WTC11 (cell line): ENCODE measurements around the gene YBX2. TPM values are rescaled to one million over a fixed set of nuclear protein-coding genes. Genes with fewer than 3 reads are reported as not detected.

Source experiments
- FOXK1 ChIP-seq: sonication (generic); formaldehyde crosslinking; IDR thresholded peaks from 2 replicates; pipeline ENCODE4 v1.8.0; 2022; ENCODE audit warnings: mild to moderate bottlenecking, moderate library complexity, missing genetic modification reagents
- FOXP1 ChIP-seq: sonication (generic); formaldehyde crosslinking; IDR thresholded peaks from 2 replicates; pipeline ENCODE4 v1.8.0; 2022; ENCODE audit warnings: missing genetic modification reagents, mild to moderate bottlenecking, moderate library complexity, borderline replicate concordance
- GTF2I ChIP-seq: fragments of 250-450 bp; sonication (Bioruptor Pico); conservative IDR thresholded peaks from 2 replicates; pipeline ENCODE4 v1.4.0; 2021; ENCODE audit warnings: mild to moderate bottlenecking
- JUN ChIP-seq: sonication (generic); formaldehyde crosslinking; IDR thresholded peaks from 2 replicates; pipeline ENCODE4 v1.8.0; 2023; ENCODE audit warnings: mild to moderate bottlenecking, missing genetic modification reagents
- KAT7 ChIP-seq: sonication (generic); formaldehyde crosslinking; IDR thresholded peaks from 2 replicates; pipeline ENCODE4 v1.8.1; 2023; ENCODE audit warnings: missing genetic modification reagents, mild to moderate bottlenecking, borderline replicate concordance
- MYBL2 ChIP-seq: sonication (generic); formaldehyde crosslinking; IDR thresholded peaks from 2 replicates; pipeline ENCODE4 v1.8.1; 2023; ENCODE audit warnings: mild to moderate bottlenecking, moderate library complexity, missing genetic modification reagents
- NFYB ChIP-seq: sonication (generic); formaldehyde crosslinking; conservative IDR thresholded peaks from 2 replicates; pipeline ENCODE4 v1.8.0; 2022; ENCODE audit warnings: low read depth, missing genetic modification reagents
- SMAD4 ChIP-seq: sonication (generic); formaldehyde crosslinking; IDR thresholded peaks from 2 replicates; pipeline ENCODE4 v1.8.0; 2022; ENCODE audit warnings: mild to moderate bottlenecking, missing genetic modification reagents
- SOX15 ChIP-seq: fragments of 250-450 bp; sonication (Bioruptor Pico); IDR thresholded peaks from 2 replicates; pipeline ENCODE4 v1.9.0; 2021; ENCODE audit warnings: mild to moderate bottlenecking
- TCF7 ChIP-seq: sonication (generic); formaldehyde crosslinking; IDR thresholded peaks from 2 replicates; pipeline ENCODE4 v1.8.0; 2022; ENCODE audit warnings: mild to moderate bottlenecking, low read depth, missing genetic modification reagents, moderate library complexity
- ZBTB21 ChIP-seq: sonication (generic); formaldehyde crosslinking; IDR thresholded peaks from 2 replicates; pipeline ENCODE4 v1.8.1; 2023; ENCODE audit warnings: mild to moderate bottlenecking, missing genetic modification reagents, borderline replicate concordance
- ZNF232 ChIP-seq: sonication (generic); formaldehyde crosslinking; IDR thresholded peaks from 2 replicates; pipeline ENCODE4 v1.8.0; 2022; ENCODE audit warnings: mild to moderate bottlenecking, missing genetic modification reagents
- total RNA-seq: library from RNA; stranded (reverse); gene quantifications from 3 replicates; pipeline ENCODE4 v1.2.3, GENCODE V29; 2021
- TF ChIP-seq, protein P1 (sequence below): sonication (generic); formaldehyde crosslinking; IDR thresholded peaks from 2 replicates; pipeline ENCODE4 v1.8.0; 2023; ENCODE audit warnings: missing genetic modification reagents
- TF ChIP-seq, protein P2 (sequence below): fragments of 200-600 bp; IDR thresholded peaks from 2 replicates; pipeline ENCODE4 v1.8.0; 2022; ENCODE audit warnings: antibody characterized with exemption
- TF ChIP-seq, protein P3 (sequence below): sonication (generic); formaldehyde crosslinking; IDR thresholded peaks from 2 replicates; pipeline ENCODE4 v1.8.0; 2022; ENCODE audit warnings: mild to moderate bottlenecking, missing genetic modification reagents
- TF ChIP-seq, protein P4 (sequence below): fragments of 250-450 bp; sonication (Bioruptor Pico); IDR thresholded peaks from 2 replicates; pipeline ENCODE4 v1.9.0; 2021; ENCODE audit warnings: mild to moderate bottlenecking, borderline replicate concordance
- TF ChIP-seq, protein P5 (sequence below): sonication (generic); formaldehyde crosslinking; IDR thresholded peaks from 2 replicates; pipeline ENCODE4 v1.8.0; 2022; ENCODE audit warnings: mild to moderate bottlenecking, missing genetic modification reagents
- TF ChIP-seq, protein P6 (sequence below): sonication (generic); formaldehyde crosslinking; IDR thresholded peaks from 2 replicates; pipeline ENCODE4 v1.8.1; 2023; ENCODE audit warnings: mild to moderate bottlenecking, moderate library complexity, missing genetic modification reagents
- TF ChIP-seq, protein P7 (sequence below): sonication (generic); formaldehyde crosslinking; IDR thresholded peaks from 2 replicates; pipeline ENCODE4 v1.8.0; 2023; ENCODE audit warnings: missing genetic modification reagents, mild to moderate bottlenecking, borderline replicate concordance
- TF ChIP-seq, protein P8 (sequence below): sonication (generic); formaldehyde crosslinking; IDR thresholded peaks from 2 replicates; pipeline ENCODE4 v1.8.1; 2023; ENCODE audit warnings: mild to moderate bottlenecking, missing genetic modification reagents

YBX2 gene
- total RNA-seq, 1 experiment from 2014 or later = 26.8 TPM

DNA sequence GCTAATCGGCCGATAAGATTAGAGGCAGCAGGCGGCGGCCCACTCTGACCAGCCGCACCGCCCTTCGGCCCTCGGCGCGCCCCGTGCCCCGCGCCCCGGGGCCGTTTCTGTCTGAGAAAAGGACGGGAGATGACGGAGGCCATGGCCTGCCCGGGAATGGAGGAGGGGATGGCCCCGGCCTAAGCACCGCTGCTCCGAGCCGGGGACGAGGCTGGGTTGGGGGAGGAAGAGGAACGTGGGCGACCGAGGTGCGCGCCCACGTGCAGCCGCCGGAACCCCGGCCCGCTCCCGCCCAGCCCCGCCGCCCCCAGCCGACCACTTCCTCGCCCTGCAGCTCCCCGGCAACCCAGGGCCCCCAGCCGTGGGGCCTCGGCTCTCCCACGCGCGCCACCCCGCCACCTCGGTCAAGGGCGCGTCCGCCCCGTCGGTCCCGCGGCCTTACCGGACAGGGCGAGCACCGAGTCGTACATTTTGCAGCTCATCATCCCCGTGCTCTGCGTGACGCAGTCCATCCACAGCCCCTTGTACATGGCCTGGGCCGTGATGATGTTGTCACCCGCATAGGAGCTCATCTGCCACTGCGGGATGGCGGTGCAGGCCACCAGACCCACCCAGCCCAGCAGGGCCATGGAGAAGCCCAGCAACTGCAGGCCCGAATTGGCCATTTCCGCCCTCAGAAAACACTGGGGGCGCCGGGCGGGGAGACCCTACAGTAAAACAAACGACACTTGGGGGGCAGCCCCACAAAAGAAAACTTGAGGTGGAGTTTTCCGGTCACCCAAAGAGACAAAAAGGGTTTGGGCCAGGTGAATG, 32.9 kb downstream of the YBX2 start (continued):
- TF ChIP-seq FOXP1 (CRISPR knock-in tag) (no peak), SMAD4 (no peak), GTF2I (CRISPR knock-in tag) (no peak), TCF7 (CRISPR knock-in tag) (no peak), MYBL2 (CRISPR knock-in tag) (no peak), JUN (CRISPR knock-in tag) (0 out of 2 replicates have a peak, but pooled peaks have one; percentile 7), ZNF232 (no peak), ZBTB21 (no peak), SOX15 (CRISPR knock-in tag) (no peak), NFYB (CRISPR knock-in tag) (no peak), KAT7 (CRISPR knock-in tag) (no peak), FOXK1 (CRISPR knock-in tag) (peak; percentile 13; the same call in 1 of the 2 replicates)
- TF ChIP-seq, protein P1, sequence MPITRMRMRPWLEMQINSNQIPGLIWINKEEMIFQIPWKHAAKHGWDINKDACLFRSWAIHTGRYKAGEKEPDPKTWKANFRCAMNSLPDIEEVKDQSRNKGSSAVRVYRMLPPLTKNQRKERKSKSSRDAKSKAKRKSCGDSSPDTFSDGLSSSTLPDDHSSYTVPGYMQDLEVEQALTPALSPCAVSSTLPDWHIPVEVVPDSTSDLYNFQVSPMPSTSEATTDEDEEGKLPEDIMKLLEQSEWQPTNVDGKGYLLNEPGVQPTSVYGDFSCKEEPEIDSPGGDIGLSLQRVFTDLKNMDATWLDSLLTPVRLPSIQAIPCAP (CRISPR knock-in tag) = no peak
- TF ChIP-seq, protein P2, sequence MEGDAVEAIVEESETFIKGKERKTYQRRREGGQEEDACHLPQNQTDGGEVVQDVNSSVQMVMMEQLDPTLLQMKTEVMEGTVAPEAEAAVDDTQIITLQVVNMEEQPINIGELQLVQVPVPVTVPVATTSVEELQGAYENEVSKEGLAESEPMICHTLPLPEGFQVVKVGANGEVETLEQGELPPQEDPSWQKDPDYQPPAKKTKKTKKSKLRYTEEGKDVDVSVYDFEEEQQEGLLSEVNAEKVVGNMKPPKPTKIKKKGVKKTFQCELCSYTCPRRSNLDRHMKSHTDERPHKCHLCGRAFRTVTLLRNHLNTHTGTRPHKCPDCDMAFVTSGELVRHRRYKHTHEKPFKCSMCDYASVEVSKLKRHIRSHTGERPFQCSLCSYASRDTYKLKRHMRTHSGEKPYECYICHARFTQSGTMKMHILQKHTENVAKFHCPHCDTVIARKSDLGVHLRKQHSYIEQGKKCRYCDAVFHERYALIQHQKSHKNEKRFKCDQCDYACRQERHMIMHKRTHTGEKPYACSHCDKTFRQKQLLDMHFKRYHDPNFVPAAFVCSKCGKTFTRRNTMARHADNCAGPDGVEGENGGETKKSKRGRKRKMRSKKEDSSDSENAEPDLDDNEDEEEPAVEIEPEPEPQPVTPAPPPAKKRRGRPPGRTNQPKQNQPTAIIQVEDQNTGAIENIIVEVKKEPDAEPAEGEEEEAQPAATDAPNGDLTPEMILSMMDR = no peak
- TF ChIP-seq, protein P3, sequence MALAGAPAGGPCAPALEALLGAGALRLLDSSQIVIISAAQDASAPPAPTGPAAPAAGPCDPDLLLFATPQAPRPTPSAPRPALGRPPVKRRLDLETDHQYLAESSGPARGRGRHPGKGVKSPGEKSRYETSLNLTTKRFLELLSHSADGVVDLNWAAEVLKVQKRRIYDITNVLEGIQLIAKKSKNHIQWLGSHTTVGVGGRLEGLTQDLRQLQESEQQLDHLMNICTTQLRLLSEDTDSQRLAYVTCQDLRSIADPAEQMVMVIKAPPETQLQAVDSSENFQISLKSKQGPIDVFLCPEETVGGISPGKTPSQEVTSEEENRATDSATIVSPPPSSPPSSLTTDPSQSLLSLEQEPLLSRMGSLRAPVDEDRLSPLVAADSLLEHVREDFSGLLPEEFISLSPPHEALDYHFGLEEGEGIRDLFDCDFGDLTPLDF (CRISPR knock-in tag) = 0 out of 2 replicates have a peak, but pooled peaks have one; percentile 6
- TF ChIP-seq, protein P4, sequence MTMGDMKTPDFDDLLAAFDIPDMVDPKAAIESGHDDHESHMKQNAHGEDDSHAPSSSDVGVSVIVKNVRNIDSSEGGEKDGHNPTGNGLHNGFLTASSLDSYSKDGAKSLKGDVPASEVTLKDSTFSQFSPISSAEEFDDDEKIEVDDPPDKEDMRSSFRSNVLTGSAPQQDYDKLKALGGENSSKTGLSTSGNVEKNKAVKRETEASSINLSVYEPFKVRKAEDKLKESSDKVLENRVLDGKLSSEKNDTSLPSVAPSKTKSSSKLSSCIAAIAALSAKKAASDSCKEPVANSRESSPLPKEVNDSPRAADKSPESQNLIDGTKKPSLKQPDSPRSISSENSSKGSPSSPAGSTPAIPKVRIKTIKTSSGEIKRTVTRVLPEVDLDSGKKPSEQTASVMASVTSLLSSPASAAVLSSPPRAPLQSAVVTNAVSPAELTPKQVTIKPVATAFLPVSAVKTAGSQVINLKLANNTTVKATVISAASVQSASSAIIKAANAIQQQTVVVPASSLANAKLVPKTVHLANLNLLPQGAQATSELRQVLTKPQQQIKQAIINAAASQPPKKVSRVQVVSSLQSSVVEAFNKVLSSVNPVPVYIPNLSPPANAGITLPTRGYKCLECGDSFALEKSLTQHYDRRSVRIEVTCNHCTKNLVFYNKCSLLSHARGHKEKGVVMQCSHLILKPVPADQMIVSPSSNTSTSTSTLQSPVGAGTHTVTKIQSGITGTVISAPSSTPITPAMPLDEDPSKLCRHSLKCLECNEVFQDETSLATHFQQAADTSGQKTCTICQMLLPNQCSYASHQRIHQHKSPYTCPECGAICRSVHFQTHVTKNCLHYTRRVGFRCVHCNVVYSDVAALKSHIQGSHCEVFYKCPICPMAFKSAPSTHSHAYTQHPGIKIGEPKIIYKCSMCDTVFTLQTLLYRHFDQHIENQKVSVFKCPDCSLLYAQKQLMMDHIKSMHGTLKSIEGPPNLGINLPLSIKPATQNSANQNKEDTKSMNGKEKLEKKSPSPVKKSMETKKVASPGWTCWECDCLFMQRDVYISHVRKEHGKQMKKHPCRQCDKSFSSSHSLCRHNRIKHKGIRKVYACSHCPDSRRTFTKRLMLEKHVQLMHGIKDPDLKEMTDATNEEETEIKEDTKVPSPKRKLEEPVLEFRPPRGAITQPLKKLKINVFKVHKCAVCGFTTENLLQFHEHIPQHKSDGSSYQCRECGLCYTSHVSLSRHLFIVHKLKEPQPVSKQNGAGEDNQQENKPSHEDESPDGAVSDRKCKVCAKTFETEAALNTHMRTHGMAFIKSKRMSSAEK (CRISPR knock-in tag) = no peak
- TF ChIP-seq, protein P5, sequence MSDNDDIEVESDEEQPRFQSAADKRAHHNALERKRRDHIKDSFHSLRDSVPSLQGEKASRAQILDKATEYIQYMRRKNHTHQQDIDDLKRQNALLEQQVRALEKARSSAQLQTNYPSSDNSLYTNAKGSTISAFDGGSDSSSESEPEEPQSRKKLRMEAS (CRISPR knock-in tag) = no peak; the same call in 1 of the 2 replicates
- TF ChIP-seq, protein P6, sequence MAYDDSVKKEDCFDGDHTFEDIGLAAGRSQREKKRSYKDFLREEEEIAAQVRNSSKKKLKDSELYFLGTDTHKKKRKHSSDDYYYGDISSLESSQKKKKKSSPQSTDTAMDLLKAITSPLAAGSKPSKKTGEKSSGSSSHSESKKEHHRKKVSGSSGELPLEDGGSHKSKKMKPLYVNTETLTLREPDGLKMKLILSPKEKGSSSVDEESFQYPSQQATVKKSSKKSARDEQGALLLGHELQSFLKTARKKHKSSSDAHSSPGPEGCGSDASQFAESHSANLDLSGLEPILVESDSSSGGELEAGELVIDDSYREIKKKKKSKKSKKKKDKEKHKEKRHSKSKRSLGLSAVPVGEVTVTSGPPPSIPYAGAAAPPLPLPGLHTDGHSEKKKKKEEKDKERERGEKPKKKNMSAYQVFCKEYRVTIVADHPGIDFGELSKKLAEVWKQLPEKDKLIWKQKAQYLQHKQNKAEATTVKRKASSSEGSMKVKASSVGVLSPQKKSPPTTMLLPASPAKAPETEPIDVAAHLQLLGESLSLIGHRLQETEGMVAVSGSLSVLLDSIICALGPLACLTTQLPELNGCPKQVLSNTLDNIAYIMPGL (CRISPR knock-in tag) = no peak
- TF ChIP-seq, protein P7, sequence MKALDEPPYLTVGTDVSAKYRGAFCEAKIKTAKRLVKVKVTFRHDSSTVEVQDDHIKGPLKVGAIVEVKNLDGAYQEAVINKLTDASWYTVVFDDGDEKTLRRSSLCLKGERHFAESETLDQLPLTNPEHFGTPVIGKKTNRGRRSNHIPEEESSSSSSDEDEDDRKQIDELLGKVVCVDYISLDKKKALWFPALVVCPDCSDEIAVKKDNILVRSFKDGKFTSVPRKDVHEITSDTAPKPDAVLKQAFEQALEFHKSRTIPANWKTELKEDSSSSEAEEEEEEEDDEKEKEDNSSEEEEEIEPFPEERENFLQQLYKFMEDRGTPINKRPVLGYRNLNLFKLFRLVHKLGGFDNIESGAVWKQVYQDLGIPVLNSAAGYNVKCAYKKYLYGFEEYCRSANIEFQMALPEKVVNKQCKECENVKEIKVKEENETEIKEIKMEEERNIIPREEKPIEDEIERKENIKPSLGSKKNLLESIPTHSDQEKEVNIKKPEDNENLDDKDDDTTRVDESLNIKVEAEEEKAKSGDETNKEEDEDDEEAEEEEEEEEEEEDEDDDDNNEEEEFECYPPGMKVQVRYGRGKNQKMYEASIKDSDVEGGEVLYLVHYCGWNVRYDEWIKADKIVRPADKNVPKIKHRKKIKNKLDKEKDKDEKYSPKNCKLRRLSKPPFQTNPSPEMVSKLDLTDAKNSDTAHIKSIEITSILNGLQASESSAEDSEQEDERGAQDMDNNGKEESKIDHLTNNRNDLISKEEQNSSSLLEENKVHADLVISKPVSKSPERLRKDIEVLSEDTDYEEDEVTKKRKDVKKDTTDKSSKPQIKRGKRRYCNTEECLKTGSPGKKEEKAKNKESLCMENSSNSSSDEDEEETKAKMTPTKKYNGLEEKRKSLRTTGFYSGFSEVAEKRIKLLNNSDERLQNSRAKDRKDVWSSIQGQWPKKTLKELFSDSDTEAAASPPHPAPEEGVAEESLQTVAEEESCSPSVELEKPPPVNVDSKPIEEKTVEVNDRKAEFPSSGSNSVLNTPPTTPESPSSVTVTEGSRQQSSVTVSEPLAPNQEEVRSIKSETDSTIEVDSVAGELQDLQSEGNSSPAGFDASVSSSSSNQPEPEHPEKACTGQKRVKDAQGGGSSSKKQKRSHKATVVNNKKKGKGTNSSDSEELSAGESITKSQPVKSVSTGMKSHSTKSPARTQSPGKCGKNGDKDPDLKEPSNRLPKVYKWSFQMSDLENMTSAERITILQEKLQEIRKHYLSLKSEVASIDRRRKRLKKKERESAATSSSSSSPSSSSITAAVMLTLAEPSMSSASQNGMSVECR = peak; percentile 79
- TF ChIP-seq, protein P8, sequence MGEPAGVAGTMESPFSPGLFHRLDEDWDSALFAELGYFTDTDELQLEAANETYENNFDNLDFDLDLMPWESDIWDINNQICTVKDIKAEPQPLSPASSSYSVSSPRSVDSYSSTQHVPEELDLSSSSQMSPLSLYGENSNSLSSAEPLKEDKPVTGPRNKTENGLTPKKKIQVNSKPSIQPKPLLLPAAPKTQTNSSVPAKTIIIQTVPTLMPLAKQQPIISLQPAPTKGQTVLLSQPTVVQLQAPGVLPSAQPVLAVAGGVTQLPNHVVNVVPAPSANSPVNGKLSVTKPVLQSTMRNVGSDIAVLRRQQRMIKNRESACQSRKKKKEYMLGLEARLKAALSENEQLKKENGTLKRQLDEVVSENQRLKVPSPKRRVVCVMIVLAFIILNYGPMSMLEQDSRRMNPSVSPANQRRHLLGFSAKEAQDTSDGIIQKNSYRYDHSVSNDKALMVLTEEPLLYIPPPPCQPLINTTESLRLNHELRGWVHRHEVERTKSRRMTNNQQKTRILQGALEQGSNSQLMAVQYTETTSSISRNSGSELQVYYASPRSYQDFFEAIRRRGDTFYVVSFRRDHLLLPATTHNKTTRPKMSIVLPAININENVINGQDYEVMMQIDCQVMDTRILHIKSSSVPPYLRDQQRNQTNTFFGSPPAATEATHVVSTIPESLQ (CRISPR knock-in tag) = no peak
